Tibial nerve (tissue), 4 donors: ENCODE data around the gene NLRP2B. TPM values are rescaled to one million over a fixed set of nuclear protein-coding genes. Genes with fewer than 3 reads are reported as not detected.

Source experiments
- DNase-seq, 2 donors: peaks; one replicate each; pipeline ENCODE4 v3.0.0-alpha.2; 2019; ENCODE audit warnings: low spot score in 2 of 2
- H3K27ac ChIP-seq, 4 donors: fragments of 200-600 bp; sonication (generic) in 3 of 4; one replicate each; pipeline ENCODE4 v1.5.1; 2017 to 2019; ENCODE audit warnings: mild to moderate bottlenecking in 1 of 4
- H3K27me3 ChIP-seq, 2 donors: fragments of 200-600 bp; sonication (generic) in 1 of 2; one replicate each; pipeline versions ENCODE4 v1.5.1 to v1.6.0; 2017 to 2019
- H3K36me3 ChIP-seq, 3 donors: fragments of 200-600 bp; sonication (generic); one replicate each; pipeline ENCODE4 v1.5.1; 2018 to 2019
- H3K4me1 ChIP-seq, 4 donors: fragments of 200-600 bp; sonication (generic) in 3 of 4; one replicate each; pipeline ENCODE4 v1.5.1; 2017 to 2019
- H3K4me3 ChIP-seq, 4 donors: fragments of 200-600 bp; sonication (generic) in 3 of 4; one replicate each; pipeline ENCODE4 v1.5.1; 2017 to 2019; ENCODE audit warnings: mild to moderate bottlenecking in 1 of 4, moderate library complexity in 1 of 4
- H3K9me3 ChIP-seq, 4 donors: fragments of 200-600 bp; sonication (generic) in 3 of 4; one replicate each; pipeline ENCODE4 v1.5.1; 2017 to 2019
- CTCF ChIP-seq, 5 experiments: fragments of 200-600 bp in 3 of 5; fragments of 450-650 bp in 2 of 5; sonication (generic) in 3 of 5; IDR thresholded peaks; one replicate each; pipeline ENCODE4 v1.5.1; 2016 to 2019; ENCODE audit warnings: antibody characterized with exemption in 5 of 5, mild to moderate bottlenecking in 3 of 5, moderate library complexity in 2 of 5
- EP300 ChIP-seq, 2 donors: sonication (generic); formaldehyde crosslinking; IDR thresholded peaks; one replicate each; pipeline ENCODE4 v1.6.1; 2017; ENCODE audit warnings: antibody characterized with exemption in 2 of 2, mild to moderate bottlenecking in 1 of 2
- POLR2A ChIP-seq, 2 donors: fragments of 450-650 bp; IDR thresholded peaks; one replicate each; pipeline ENCODE4 v1.6.1; 2017; ENCODE audit warnings: antibody characterized with exemption in 2 of 2, mild to moderate bottlenecking in 2 of 2, moderate library complexity in 2 of 2
- WGBS, 2 donors: methylation state at CpG; one replicate each; pipeline ENCODE4 v1.1.5; 2018; 5-methylcytosine and 5-hydroxymethylcytosine counted together
- total RNA-seq, 4 donors: library from RNA; depleted of rRNA; stranded (reverse); fragments of >200 nt; gene quantifications; one replicate each; pipeline ENCODE4 v1.1.0, GENCODE V29; 2016

NLRP2B gene
- total RNA-seq, 4 donors from 2014 or later: 0.22 to 0.39 TPM; not detected in 2

GRCh38 chrX:57652705-57653104 is 27.4 kb downstream of the NLRP2B start:
- Histone ChIP-seq H3K27ac (no peak overlapping the region), H3K27me3 (no peaks in the 10 kb centered on the region), H3K9me3 (peaks cover 0 to 16% (median 4%) of the 10 kb centered on the region in 4 donors), H3K4me3 (no peak overlapping the region), H3K36me3 (peaks cover 0 to 23% (median 0%) of the 10 kb centered on the region in 3 donors), H3K4me1 (no peaks in the 10 kb centered on the region)
- 29 to 68% methylated on average over 1 of the region's 1 CpG for WGBS, 2 donors
- no peak for DNase-seq
- TF ChIP-seq CTCF (IDR thresholded peaks at IDR 0.05): no peak
- no peak for TF ChIP-seq POLR2A (IDR thresholded peaks at IDR 0.05)
- TF ChIP-seq EP300 (IDR thresholded peaks at IDR 0.05): no peak

- Histone ChIP-seq H3K36me3 (peaks cover 0 to 23% (median 0%) of the 10 kb centered on the region in 3 donors), H3K4me1 (no peaks in the 10 kb centered on the region), H3K9me3 (peaks cover 0 to 16% (median 4%) of the 10 kb centered on the region in 4 donors), H3K27ac (no peak overlapping the region), H3K27me3 (no peaks in the 10 kb centered on the region), H3K4me3 (no peak overlapping the region)
- TF ChIP-seq CTCF (IDR thresholded peaks at IDR 0.05) (no peak), POLR2A (IDR thresholded peaks at IDR 0.05) (no peak), EP300 (IDR thresholded peaks at IDR 0.05) (no peak)
- 61 to 67% methylated on average over 4 of the region's 4 CpGs for WGBS, 2 donors
- no peak for DNase-seq
Measured at GRCh38 chrX:57651169-57651919, 28.7 kb downstream of the NLRP2B start.

- Histone ChIP-seq H3K27me3 (no peaks in the 10 kb centered on the region), H3K9me3 (peaks cover 0 to 5% (median 0%) of the 10 kb centered on the region in 4 donors), H3K4me3 (no peak overlapping the region), H3K27ac (no peak overlapping the region), H3K4me1 (no peaks in the 10 kb centered on the region), H3K36me3 (no peaks in the 10 kb centered on the region)
- no peak for DNase-seq
- TF ChIP-seq CTCF (IDR thresholded peaks at IDR 0.05): no peak
- TF ChIP-seq EP300 (IDR thresholded peaks at IDR 0.05): no peak
- TF ChIP-seq POLR2A (IDR thresholded peaks at IDR 0.05): no peak
Measured at GRCh38 chrX:57647020-57647419, 33.0 kb downstream of the NLRP2B start.

GRCh38 chrX:57643698-57644097 is 36.4 kb downstream of the NLRP2B start:
- 58 to 81% methylated on average over 1 of the region's 1 CpG for WGBS, 2 donors
- TF ChIP-seq POLR2A (IDR thresholded peaks at IDR 0.05): no peak
- TF ChIP-seq EP300 (IDR thresholded peaks at IDR 0.05): no peak
- no peak for TF ChIP-seq CTCF (IDR thresholded peaks at IDR 0.05)
- H3K4me1 ChIP-seq: no peaks in the 10 kb centered on the region
- no peak overlapping the region for H3K4me3 ChIP-seq
- no peak for DNase-seq
- H3K27me3 ChIP-seq: no peaks in the 10 kb centered on the region
- no peak overlapping the region for H3K27ac ChIP-seq
- H3K36me3 ChIP-seq: peaks cover 0 to 14% (median 0%) of the 10 kb centered on the region in 3 donors
- H3K9me3 ChIP-seq: peaks cover 0 to 19% (median 0%) of the 10 kb centered on the region in 4 donors

GRCh38 chrX:57641338-57641737 is 38.7 kb downstream of the NLRP2B start:
- H3K27me3 ChIP-seq: no peaks in the 10 kb centered on the region
- TF ChIP-seq CTCF (IDR thresholded peaks at IDR 0.05): no peak
- no peak for TF ChIP-seq EP300 (IDR thresholded peaks at IDR 0.05)
- TF ChIP-seq POLR2A (IDR thresholded peaks at IDR 0.05): no peak
- no peak overlapping the region for H3K27ac ChIP-seq
- no peaks in the 10 kb centered on the region for H3K4me1 ChIP-seq
- no peak overlapping the region for H3K4me3 ChIP-seq
- H3K36me3 ChIP-seq: peaks cover 0 to 14% (median 0%) of the 10 kb centered on the region in 3 donors
- 47 to 81% methylated on average over 2 of the region's 2 CpGs for WGBS, 2 donors
- H3K9me3 ChIP-seq: peaks cover 0 to 37% (median 0%) of the 10 kb centered on the region in 4 donors
- DNase-seq: no peak
